Liver (tissue), 9 donors: ENCODE data around the gene KRTAP12-1. TPM values are rescaled to one million over a fixed set of nuclear protein-coding genes. Genes with fewer than 3 reads are reported as not detected.

Experiments
- DNase-seq: peaks from one replicate; pipeline ENCODE4 v3.0.0-alpha.2; 2017; ENCODE audit warnings: low spot score
- H3K27ac ChIP-seq, 2 donors: one replicate each; pipeline ENCODE4 v1.7.0; 2013; ENCODE audit warnings: inconsistent platforms in 2 of 2, low read length in 2 of 2, control low read depth in 1 of 2, low read depth in 1 of 2, mild to moderate bottlenecking in 1 of 2
- H3K27me3 ChIP-seq, 4 donors: one replicate each; pipeline versions ENCODE4 v1.6.1 to v1.7.0; 2013; ENCODE audit warnings: low read length in 3 of 4, inconsistent platforms in 1 of 4, mild to moderate bottlenecking in 1 of 4, moderate library complexity in 1 of 4; ENCODE audit not compliant: control insufficient read depth in 4 of 4, insufficient read depth in 4 of 4
- H3K36me3 ChIP-seq, 4 donors: one replicate each; pipeline versions ENCODE4 v1.6.1 to v1.7.0; 2013; ENCODE audit warnings: low read length in 3 of 4, mild to moderate bottlenecking in 3 of 4, low read depth in 1 of 4, moderate library complexity in 1 of 4; ENCODE audit not compliant: control insufficient read depth in 4 of 4, insufficient read depth in 3 of 4
- H3K4me1 ChIP-seq, 4 donors: one replicate each; pipeline versions ENCODE4 v1.6.1 to v1.7.0; 2013; ENCODE audit warnings: low read length in 3 of 4, mild to moderate bottlenecking in 3 of 4, moderate library complexity in 1 of 4; ENCODE audit not compliant: control insufficient read depth in 4 of 4, insufficient read depth in 4 of 4
- H3K4me3 ChIP-seq, 3 donors: one replicate each; pipeline versions ENCODE4 v1.6.1 to v1.7.0; 2013; ENCODE audit warnings: low read length in 3 of 3, control low read depth in 1 of 3, low read depth in 1 of 3, mild to moderate bottlenecking in 1 of 3
- H3K9ac ChIP-seq, 2 donors: one replicate each; pipeline ENCODE4 v1.7.0; 2013; ENCODE audit warnings: low read length in 2 of 2, mild to moderate bottlenecking in 2 of 2, moderate library complexity in 2 of 2, control low read depth in 1 of 2, low read depth in 1 of 2
- H3K9me3 ChIP-seq, 4 donors: one replicate each; pipeline versions ENCODE4 v1.6.1 to v1.7.0; 2013; ENCODE audit warnings: low read length in 3 of 4; ENCODE audit not compliant: control insufficient read depth in 4 of 4
- CTCF ChIP-seq: fragments of 150-350 bp; IDR thresholded peaks from 2 replicates; pipeline ENCODE4 v1.5.1; 2017; ENCODE audit warnings: improper control_type of control experiment, low read depth, low read length; ENCODE audit not compliant: missing input control
- EGR1 ChIP-seq, 2 donors: IDR thresholded peaks; 2 replicates each; pipeline ENCODE4 v1.6.1; 2016 to 2018; ENCODE audit warnings: antibody characterized with exemption in 2 of 2, low read depth in 2 of 2
- HNF4A ChIP-seq, 2 donors: conservative IDR thresholded peaks; 2 replicates each; pipeline ENCODE4 v1.6.1; 2016; ENCODE audit warnings: antibody characterized with exemption in 2 of 2, mild to moderate bottlenecking in 2 of 2
- MAX ChIP-seq: IDR thresholded peaks from 2 replicates; pipeline ENCODE4 v1.6.1; 2016; ENCODE audit warnings: antibody characterized with exemption
- NR2F2 ChIP-seq: IDR thresholded peaks from 2 replicates; pipeline ENCODE4 v1.6.1; 2016; ENCODE audit warnings: antibody characterized with exemption
- RAD21 ChIP-seq, 2 donors: IDR thresholded peaks; 2 replicates each; pipeline ENCODE4 v1.6.1; 2016; ENCODE audit warnings: antibody characterized with exemption in 2 of 2, mild to moderate bottlenecking in 2 of 2
- TAF1 ChIP-seq: conservative IDR thresholded peaks from 2 replicates; pipeline ENCODE4 v1.6.1; 2016; ENCODE audit warnings: antibody characterized with exemption, mild to moderate bottlenecking
- ZBTB33 ChIP-seq: IDR thresholded peaks from 2 replicates; pipeline ENCODE4 v1.6.1; 2016; ENCODE audit warnings: antibody characterized with exemption
- WGBS: extraction: QIAGEN DNeasy Blood & Tissue Kit; methylation state at CpG from one replicate; pipeline ENCODE4 v1.1.7; 2013; 5-methylcytosine and 5-hydroxymethylcytosine counted together
- polyA plus RNA-seq, 2 donors: library from polyadenylated mRNA; stranded (reverse) in 1 of 2; unstranded in 1 of 2; fragments of 200-250 nt in 1 of 2; fragments of >200 nt in 1 of 2; fragmentation: Nextera tagmentation in 1 of 2; extraction: Ambion mirVana in 1 of 2; gene quantifications; one replicate each; pipeline versions ENCODE4 v1.2.1 to v1.2.3, GENCODE V29; 2013 to 2015
- total RNA-seq, 2 donors: library from RNA; depleted of rRNA; stranded (reverse); fragments of >200 nt; gene quantifications; one replicate each; pipeline ENCODE4 v1.2.3, GENCODE V29; 2014
- donor health status: healthy.
- donor health status: healthy.
- donor health status: healthy.
- donor health status: healthy.
- donor health status: healthy.

The KRTAP12-1 gene
- total and polyA plus RNA-seq, 4 donors: not detected

GRCh38 chr21:44724196-44724595, 42.2 kb upstream of the KRTAP12-1 start:
- H3K27me3 ChIP-seq: peaks cover 0 to 19% (median 4%) of the 10 kb centered on the region in 4 donors
- WGBS: 87% methylated on average over 7 of the region's 7 CpGs
- H3K9ac ChIP-seq: no peak overlapping the region
- H3K4me1 ChIP-seq: peaks cover 0 to 3% (median 0%) of the 10 kb centered on the region in 4 donors
- H3K9me3 ChIP-seq: no peaks in the 10 kb centered on the region
- no peaks in the 10 kb centered on the region for H3K36me3 ChIP-seq
- no peak for TF ChIP-seq MAX
- TF ChIP-seq EGR1 (IDR thresholded peaks at IDR 0.05; ENCODE audit: low read depth in 2 of 2): no peak
- TF ChIP-seq TAF1: no peak
- no peak for TF ChIP-seq HNF4A (conservative IDR thresholded peaks at IDR 0.05)
- no peak overlapping the region for H3K4me3 ChIP-seq
- H3K27ac ChIP-seq: no peak overlapping the region
- no peak for DNase-seq

GRCh38 chr21:44723177-44724131, 41.5 kb upstream of the KRTAP12-1 start:
- H3K27me3 ChIP-seq: peaks cover 0 to 19% (median 6%) of the 10 kb centered on the region in 4 donors

More at GRCh38 chr21:44723177-44724131, 41.5 kb upstream of the KRTAP12-1 start:
- H3K4me1 ChIP-seq: peaks cover 0 to 3% (median 0%) of the 10 kb centered on the region in 4 donors
- H3K27ac ChIP-seq: no peak overlapping the region
- H3K9ac ChIP-seq: no peak overlapping the region
- H3K9me3 ChIP-seq: no peaks in the 10 kb centered on the region
- WGBS: 26% methylated on average over 61 of the region's 61 CpGs
- H3K36me3 ChIP-seq: no peaks in the 10 kb centered on the region
- DNase-seq: no peak
- H3K4me3 ChIP-seq: no peak overlapping the region
- TF ChIP-seq RAD21 (IDR thresholded peaks at IDR 0.05) (no peak), CTCF (no peak), MAX (no peak), ZBTB33 (no peak), TAF1 (no peak), NR2F2 (no peak)
